ENCODE data around the gene CCT2. TPM values are rescaled to one million over a fixed set of nuclear protein-coding genes. Genes with fewer than 3 reads are reported as not detected.

The CCT2 gene
- total and polyA plus RNA-seq, 10 of the 15 experiments (the other 5 are each of a cell fraction or from before 2014, with no cell fraction given) = 242 to 418 (median 348) TPM

DNA sequence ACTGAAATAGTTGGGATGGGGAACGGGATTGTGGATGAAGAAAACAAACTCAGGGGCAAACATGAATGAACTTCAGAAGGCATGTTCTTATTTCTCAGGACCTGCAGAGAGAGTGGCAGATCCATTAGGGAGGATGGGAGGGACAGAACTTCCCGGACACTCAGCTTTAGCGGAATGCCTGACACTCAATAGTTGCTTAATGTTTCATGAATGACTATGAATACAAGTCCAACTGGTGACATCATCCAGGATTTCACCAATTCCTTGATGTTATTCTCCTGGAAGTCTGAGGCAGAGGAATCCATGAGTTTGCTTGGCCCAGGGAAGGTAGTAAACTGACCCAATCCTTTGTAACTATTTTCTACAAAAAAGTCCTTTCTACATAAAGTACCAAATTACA is 63.2 kb downstream of the CCT2 start:
- 57% methylated on average over 3 of the region's 3 CpGs for WGBS (ENCODE audit: insufficient coverage, insufficient replicate concordance, low lambda C conversion rate, missing lambda C conversion rate)
- H3K9ac ChIP-seq (ENCODE audit: control insufficient read depth, insufficient read depth, low read length) = no peak overlapping the region
- no peak overlapping the region for H2AFZ ChIP-seq (ENCODE audit: control insufficient read depth, low read depth, low read length)
- ATAC-seq = no peak
- no peak for FAIRE-seq
- H3K4me1 ChIP-seq (ENCODE audit: control insufficient read depth, insufficient read depth, low read length) = no peaks in the 10 kb centered on the region
- no peak overlapping the region for H3K27ac ChIP-seq (ENCODE audit: control insufficient read depth, insufficient read depth)
- no peaks in the 10 kb centered on the region for H3K9me3 ChIP-seq (replicated peaks; ENCODE audit: control insufficient read depth, insufficient read depth, low read length)
- POLR2A ChIA-PET = no interaction called here
- H3K4me2 ChIP-seq (ENCODE audit: control insufficient read depth, insufficient read depth) = no peak overlapping the region
- H4K20me1 ChIP-seq (ENCODE audit: control insufficient read depth, insufficient read depth) = no peaks in the 10 kb centered on the region
- RAD21 ChIA-PET (ENCODE audit: unreplicated experiment) = no interaction called here
- intact Hi-C loops (cut with micrococcal nuclease; ENCODE audit: unreplicated experiment) (no loop called here), in situ Hi-C loops (cut with MboI) (loop anchor here (10.0 kb wide), 1 partner anchor 504 kb away; no protein-coding TSS in a partner anchor)
- peaks cover 0 to 1% of the 10 kb centered on the region in 2 experiments; a peak in 1 of 4 replicates for H3K27me3 ChIP-seq (replicated peaks in 1 of 2; ENCODE audit: control insufficient read depth in 2 of 2, insufficient read depth in 2 of 2, low read length in 1 of 2)
- TF ChIP-seq, protein P1, sequence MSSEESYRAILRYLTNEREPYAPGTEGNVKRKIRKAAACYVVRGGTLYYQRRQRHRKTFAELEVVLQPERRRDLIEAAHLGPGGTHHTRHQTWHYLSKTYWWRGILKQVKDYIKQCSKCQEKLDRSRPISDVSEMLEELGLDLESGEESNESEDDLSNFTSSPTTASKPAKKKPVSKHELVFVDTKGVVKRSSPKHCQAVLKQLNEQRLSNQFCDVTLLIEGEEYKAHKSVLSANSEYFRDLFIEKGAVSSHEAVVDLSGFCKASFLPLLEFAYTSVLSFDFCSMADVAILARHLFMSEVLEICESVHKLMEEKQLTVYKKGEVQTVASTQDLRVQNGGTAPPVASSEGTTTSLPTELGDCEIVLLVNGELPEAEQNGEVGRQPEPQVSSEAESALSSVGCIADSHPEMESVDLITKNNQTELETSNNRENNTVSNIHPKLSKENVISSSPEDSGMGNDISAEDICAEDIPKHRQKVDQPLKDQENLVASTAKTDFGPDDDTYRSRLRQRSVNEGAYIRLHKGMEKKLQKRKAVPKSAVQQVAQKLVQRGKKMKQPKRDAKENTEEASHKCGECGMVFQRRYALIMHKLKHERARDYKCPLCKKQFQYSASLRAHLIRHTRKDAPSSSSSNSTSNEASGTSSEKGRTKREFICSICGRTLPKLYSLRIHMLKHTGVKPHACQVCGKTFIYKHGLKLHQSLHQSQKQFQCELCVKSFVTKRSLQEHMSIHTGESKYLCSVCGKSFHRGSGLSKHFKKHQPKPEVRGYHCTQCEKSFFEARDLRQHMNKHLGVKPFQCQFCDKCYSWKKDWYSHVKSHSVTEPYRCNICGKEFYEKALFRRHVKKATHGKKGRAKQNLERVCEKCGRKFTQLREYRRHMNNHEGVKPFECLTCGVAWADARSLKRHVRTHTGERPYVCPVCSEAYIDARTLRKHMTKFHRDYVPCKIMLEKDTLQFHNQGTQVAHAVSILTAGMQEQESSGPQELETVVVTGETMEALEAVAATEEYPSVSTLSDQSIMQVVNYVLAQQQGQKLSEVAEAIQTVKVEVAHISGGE (CRISPR knock-in tag; IDR thresholded peaks at IDR 0.05) = no peak
- TF ChIP-seq POU2F2 (IDR thresholded peaks at IDR 0.05; ENCODE audit: borderline replicate concordance, low read depth, low read length) (no peak), ZNF24 (IDR thresholded peaks at IDR 0.05) (no peak), IKZF1 (conservative IDR thresholded peaks at IDR 0.05) (no peak), HDAC6 (IDR thresholded peaks at IDR 0.05; ENCODE audit: unreplicated experiment) (no peak), SMC3 (IDR thresholded peaks at IDR 0.05; ENCODE audit: borderline replicate concordance, low read length) (no peak), NFYA (IDR thresholded peaks at IDR 0.05; ENCODE audit: borderline replicate concordance, low read depth, low read length) (no peak), ZNF384 (IDR thresholded peaks at IDR 0.05; ENCODE audit: borderline replicate concordance, low read depth, low read length) (no peak), SIX5 (IDR thresholded peaks at IDR 0.05; ENCODE audit: low read depth, low read length, severe bottlenecking) (no peak), FOXM1 (IDR thresholded peaks at IDR 0.05; ENCODE audit: low read depth, low read length) (no peak), GABPA (IDR thresholded peaks at IDR 0.05; ENCODE audit: low read depth) (no peak)
- TF ChIP-seq, protein P2, sequence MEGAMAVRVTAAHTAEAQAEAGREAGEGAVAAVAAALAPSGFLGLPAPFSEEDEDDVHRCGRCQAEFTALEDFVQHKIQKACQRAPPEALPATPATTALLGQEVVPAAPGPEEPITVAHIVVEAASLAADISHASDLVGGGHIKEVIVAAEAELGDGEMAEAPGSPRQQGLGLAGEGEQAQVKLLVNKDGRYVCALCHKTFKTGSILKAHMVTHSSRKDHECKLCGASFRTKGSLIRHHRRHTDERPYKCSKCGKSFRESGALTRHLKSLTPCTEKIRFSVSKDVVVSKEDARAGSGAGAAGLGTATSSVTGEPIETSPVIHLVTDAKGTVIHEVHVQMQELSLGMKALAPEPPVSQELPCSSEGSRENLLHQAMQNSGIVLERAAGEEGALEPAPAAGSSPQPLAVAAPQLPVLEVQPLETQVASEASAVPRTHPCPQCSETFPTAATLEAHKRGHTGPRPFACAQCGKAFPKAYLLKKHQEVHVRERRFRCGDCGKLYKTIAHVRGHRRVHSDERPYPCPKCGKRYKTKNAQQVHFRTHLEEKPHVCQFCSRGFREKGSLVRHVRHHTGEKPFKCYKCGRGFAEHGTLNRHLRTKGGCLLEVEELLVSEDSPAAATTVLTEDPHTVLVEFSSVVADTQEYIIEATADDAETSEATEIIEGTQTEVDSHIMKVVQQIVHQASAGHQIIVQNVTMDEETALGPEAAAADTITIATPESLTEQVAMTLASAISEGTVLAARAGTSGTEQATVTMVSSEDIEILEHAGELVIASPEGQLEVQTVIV (IDR thresholded peaks at IDR 0.05; ENCODE audit: borderline replicate concordance, partially characterized antibody) = no peak
- TF ChIP-seq, protein P3, sequence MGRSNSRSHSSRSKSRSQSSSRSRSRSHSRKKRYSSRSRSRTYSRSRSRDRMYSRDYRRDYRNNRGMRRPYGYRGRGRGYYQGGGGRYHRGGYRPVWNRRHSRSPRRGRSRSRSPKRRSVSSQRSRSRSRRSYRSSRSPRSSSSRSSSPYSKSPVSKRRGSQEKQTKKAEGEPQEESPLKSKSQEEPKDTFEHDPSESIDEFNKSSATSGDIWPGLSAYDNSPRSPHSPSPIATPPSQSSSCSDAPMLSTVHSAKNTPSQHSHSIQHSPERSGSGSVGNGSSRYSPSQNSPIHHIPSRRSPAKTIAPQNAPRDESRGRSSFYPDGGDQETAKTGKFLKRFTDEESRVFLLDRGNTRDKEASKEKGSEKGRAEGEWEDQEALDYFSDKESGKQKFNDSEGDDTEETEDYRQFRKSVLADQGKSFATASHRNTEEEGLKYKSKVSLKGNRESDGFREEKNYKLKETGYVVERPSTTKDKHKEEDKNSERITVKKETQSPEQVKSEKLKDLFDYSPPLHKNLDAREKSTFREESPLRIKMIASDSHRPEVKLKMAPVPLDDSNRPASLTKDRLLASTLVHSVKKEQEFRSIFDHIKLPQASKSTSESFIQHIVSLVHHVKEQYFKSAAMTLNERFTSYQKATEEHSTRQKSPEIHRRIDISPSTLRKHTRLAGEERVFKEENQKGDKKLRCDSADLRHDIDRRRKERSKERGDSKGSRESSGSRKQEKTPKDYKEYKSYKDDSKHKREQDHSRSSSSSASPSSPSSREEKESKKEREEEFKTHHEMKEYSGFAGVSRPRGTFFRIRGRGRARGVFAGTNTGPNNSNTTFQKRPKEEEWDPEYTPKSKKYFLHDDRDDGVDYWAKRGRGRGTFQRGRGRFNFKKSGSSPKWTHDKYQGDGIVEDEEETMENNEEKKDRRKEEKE (IDR thresholded peaks at IDR 0.05) = no peak
- TF ChIP-seq, protein P4, sequence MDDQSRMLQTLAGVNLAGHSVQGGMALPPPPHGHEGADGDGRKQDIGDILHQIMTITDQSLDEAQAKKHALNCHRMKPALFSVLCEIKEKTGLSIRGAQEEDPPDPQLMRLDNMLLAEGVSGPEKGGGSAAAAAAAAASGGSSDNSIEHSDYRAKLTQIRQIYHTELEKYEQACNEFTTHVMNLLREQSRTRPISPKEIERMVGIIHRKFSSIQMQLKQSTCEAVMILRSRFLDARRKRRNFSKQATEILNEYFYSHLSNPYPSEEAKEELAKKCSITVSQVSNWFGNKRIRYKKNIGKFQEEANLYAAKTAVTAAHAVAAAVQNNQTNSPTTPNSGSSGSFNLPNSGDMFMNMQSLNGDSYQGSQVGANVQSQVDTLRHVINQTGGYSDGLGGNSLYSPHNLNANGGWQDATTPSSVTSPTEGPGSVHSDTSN (IDR thresholded peaks at IDR 0.05; ENCODE audit: insufficient replicate concordance, low read depth, low read length) = no peak
- H3K36me3 ChIP-seq (ENCODE audit: control insufficient read depth in 2 of 2, insufficient read depth in 2 of 2, low read length in 1 of 2) = no peaks in the 10 kb centered on the region
- no TSS peak for BruUV-seq (replicated peaks)
- DNase-seq (ENCODE audit: low read depth, low spot score) = no peak
- H3K79me2 ChIP-seq (ENCODE audit: control insufficient read depth, insufficient read depth, low read length) = no peaks in the 10 kb centered on the region
- CTCF ChIA-PET = interaction anchor here (1.2 to 3.1 kb wide), 2 partner anchors 9 to 18 kb away, joined by 3 to 18 read pairs; no protein-coding TSS in a partner anchor
- no peak overlapping the region for H3K4me3 ChIP-seq
- SMC1A ChIA-PET (ENCODE audit: uncharacterized antibody, unreplicated experiment) = no interaction called here
